H1 (cell line): ENCODE results near the gene FZD4. TPM values are rescaled to one million over a fixed set of nuclear protein-coding genes. Genes with fewer than 3 reads are reported as not detected.

ENCODE experiments used
- SIX5 ChIP-seq: IDR thresholded peaks from 2 replicates; pipeline ENCODE4 v1.6.1; 2011; ENCODE audit warnings: mild to moderate bottlenecking, low read depth, low read length
- polyA plus RNA-seq, 7 experiments: library from polyadenylated mRNA; depleted of rRNA in 3 of 7; stranded (reverse) in 5 of 7; unstranded in 2 of 7; fragments of >200 nt in 5 of 7; fragments of 200-250 nt in 2 of 7; gene quantifications; 1 replicate in 5 of 7; 2 replicates in 1 of 7; 4 replicates in 1 of 7; pipeline versions ENCODE4 v1.2.1 to v1.2.3, GENCODE V29; 2011 to 2013; ENCODE audit warnings: missing spikeins in 2 of 7, mixed read lengths in 2 of 7
- total RNA-seq: library from RNA; stranded (reverse); fragmentation: NEBNext Ultra II Directional; extraction: Animal tissue kit (Norgen Biotek cat#: 25700); gene quantifications from 2 replicates; pipeline ENCODE4 v1.2.1, GENCODE V29; 2021
- TF ChIP-seq, protein P1 (sequence below): fragments of 300-600 bp; sonication (generic); IDR thresholded peaks from 2 replicates; pipeline ENCODE4 v1.7.1; 2012; ENCODE audit warnings: low read length, moderate library complexity, mild to moderate bottlenecking, inconsistent platforms; ENCODE audit not compliant: insufficient replicate concordance

Gene FZD4
- total and polyA plus RNA-seq, 2 of the 8 experiments (the other 6 are each of a cell fraction or from before 2014, with no cell fraction given) = 3.1 to 7.1 TPM

DNA sequence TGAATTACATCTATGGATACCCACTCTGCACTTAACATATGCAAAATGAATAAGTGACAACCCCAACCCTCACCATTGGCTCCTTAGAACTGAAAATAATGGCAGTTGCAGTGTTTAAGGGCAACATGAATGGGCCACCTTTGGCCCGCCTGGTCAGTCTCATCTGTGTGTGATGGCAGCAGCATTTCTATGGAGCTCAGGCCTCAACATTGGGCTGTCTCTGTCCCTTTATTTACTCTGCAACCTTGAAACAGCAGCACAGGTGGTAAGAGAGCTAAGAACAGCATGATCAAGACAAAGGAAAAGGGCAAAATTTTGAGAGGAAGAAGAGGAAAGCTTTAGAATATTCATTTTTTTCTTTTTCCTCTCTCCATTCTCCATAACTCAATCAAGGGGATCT is 44.2 kb upstream of the FZD4 start (continued):
- TF ChIP-seq, protein P1, sequence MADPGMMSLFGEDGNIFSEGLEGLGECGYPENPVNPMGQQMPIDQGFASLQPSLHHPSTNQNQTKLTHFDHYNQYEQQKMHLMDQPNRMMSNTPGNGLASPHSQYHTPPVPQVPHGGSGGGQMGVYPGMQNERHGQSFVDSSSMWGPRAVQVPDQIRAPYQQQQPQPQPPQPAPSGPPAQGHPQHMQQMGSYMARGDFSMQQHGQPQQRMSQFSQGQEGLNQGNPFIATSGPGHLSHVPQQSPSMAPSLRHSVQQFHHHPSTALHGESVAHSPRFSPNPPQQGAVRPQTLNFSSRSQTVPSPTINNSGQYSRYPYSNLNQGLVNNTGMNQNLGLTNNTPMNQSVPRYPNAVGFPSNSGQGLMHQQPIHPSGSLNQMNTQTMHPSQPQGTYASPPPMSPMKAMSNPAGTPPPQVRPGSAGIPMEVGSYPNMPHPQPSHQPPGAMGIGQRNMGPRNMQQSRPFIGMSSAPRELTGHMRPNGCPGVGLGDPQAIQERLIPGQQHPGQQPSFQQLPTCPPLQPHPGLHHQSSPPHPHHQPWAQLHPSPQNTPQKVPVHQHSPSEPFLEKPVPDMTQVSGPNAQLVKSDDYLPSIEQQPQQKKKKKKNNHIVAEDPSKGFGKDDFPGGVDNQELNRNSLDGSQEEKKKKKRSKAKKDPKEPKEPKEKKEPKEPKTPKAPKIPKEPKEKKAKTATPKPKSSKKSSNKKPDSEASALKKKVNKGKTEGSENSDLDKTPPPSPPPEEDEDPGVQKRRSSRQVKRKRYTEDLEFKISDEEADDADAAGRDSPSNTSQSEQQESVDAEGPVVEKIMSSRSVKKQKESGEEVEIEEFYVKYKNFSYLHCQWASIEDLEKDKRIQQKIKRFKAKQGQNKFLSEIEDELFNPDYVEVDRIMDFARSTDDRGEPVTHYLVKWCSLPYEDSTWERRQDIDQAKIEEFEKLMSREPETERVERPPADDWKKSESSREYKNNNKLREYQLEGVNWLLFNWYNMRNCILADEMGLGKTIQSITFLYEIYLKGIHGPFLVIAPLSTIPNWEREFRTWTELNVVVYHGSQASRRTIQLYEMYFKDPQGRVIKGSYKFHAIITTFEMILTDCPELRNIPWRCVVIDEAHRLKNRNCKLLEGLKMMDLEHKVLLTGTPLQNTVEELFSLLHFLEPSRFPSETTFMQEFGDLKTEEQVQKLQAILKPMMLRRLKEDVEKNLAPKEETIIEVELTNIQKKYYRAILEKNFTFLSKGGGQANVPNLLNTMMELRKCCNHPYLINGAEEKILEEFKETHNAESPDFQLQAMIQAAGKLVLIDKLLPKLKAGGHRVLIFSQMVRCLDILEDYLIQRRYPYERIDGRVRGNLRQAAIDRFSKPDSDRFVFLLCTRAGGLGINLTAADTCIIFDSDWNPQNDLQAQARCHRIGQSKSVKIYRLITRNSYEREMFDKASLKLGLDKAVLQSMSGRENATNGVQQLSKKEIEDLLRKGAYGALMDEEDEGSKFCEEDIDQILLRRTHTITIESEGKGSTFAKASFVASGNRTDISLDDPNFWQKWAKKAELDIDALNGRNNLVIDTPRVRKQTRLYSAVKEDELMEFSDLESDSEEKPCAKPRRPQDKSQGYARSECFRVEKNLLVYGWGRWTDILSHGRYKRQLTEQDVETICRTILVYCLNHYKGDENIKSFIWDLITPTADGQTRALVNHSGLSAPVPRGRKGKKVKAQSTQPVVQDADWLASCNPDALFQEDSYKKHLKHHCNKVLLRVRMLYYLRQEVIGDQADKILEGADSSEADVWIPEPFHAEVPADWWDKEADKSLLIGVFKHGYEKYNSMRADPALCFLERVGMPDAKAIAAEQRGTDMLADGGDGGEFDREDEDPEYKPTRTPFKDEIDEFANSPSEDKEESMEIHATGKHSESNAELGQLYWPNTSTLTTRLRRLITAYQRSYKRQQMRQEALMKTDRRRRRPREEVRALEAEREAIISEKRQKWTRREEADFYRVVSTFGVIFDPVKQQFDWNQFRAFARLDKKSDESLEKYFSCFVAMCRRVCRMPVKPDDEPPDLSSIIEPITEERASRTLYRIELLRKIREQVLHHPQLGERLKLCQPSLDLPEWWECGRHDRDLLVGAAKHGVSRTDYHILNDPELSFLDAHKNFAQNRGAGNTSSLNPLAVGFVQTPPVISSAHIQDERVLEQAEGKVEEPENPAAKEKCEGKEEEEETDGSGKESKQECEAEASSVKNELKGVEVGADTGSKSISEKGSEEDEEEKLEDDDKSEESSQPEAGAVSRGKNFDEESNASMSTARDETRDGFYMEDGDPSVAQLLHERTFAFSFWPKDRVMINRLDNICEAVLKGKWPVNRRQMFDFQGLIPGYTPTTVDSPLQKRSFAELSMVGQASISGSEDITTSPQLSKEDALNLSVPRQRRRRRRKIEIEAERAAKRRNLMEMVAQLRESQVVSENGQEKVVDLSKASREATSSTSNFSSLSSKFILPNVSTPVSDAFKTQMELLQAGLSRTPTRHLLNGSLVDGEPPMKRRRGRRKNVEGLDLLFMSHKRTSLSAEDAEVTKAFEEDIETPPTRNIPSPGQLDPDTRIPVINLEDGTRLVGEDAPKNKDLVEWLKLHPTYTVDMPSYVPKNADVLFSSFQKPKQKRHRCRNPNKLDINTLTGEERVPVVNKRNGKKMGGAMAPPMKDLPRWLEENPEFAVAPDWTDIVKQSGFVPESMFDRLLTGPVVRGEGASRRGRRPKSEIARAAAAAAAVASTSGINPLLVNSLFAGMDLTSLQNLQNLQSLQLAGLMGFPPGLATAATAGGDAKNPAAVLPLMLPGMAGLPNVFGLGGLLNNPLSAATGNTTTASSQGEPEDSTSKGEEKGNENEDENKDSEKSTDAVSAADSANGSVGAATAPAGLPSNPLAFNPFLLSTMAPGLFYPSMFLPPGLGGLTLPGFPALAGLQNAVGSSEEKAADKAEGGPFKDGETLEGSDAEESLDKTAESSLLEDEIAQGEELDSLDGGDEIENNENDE = no peak
- TF ChIP-seq SIX5 = no peak
